Loucy (cell line): ENCODE results near the gene MMS19.
A peak's percentile ranks its signal among the peaks of the same experiment; 100 is the strongest.

Experiments used
- H2AFZ ChIP-seq: fragments of 200-600 bp; sonication (generic); 2 replicates; pipeline ENCODE4 v1.6.0; 2016; ENCODE audit warnings: antibody characterized with exemption, mild to moderate bottlenecking, low read length, moderate library complexity
- H3F3A ChIP-seq: fragments of 200-600 bp; 2 replicates; pipeline ENCODE4 v1.6.0; 2016; ENCODE audit warnings: antibody characterized with exemption, low read depth, mild to moderate bottlenecking
- H3K27me3 ChIP-seq: fragments of 200-600 bp; sonication (generic); 2 replicates; pipeline ENCODE4 v1.6.1; 2014; ENCODE audit warnings: low read length, mild to moderate bottlenecking; ENCODE audit not compliant: insufficient read depth, poor library complexity, severe bottlenecking
- H3K36me3 ChIP-seq: fragments of 200-600 bp; sonication (generic); 2 replicates; pipeline ENCODE4 v1.6.1; 2016; ENCODE audit warnings: low read length; ENCODE audit not compliant: insufficient read depth
- H3K4me1 ChIP-seq: fragments of 200-600 bp; sonication (generic); 2 replicates; pipeline ENCODE4 v1.5.1; 2014; ENCODE audit warnings: low read length, mild to moderate bottlenecking; ENCODE audit not compliant: insufficient read depth, poor library complexity, severe bottlenecking
- H3K4me2 ChIP-seq: fragments of 200-600 bp; sonication (generic); 2 replicates; pipeline ENCODE4 v1.6.0; 2014; ENCODE audit warnings: antibody characterized with exemption, low read length, low read depth, mild to moderate bottlenecking; ENCODE audit not compliant: poor library complexity, severe bottlenecking
- H3K4me3 ChIP-seq: fragments of 200-600 bp; sonication (generic); 2 replicates; pipeline ENCODE4 v1.5.1; 2014; ENCODE audit warnings: low read length, mild to moderate bottlenecking, mixed read lengths; ENCODE audit not compliant: poor library complexity, severe bottlenecking
- H3K79me2 ChIP-seq: fragments of 200-600 bp; sonication (generic); 2 replicates; pipeline ENCODE4 v1.6.1; 2014; ENCODE audit warnings: low read length; ENCODE audit not compliant: insufficient read depth
- H3K9ac ChIP-seq: fragments of 200-600 bp; sonication (generic); 2 replicates; pipeline ENCODE4 v1.6.0; 2014; ENCODE audit warnings: mild to moderate bottlenecking, low read depth, low read length, moderate library complexity; ENCODE audit not compliant: poor library complexity, severe bottlenecking
- H3K9me2 ChIP-seq: fragments of 200-600 bp; sonication (generic); replicated peaks from 2 replicates; pipeline ENCODE4 v1.6.1; 2016; ENCODE audit warnings: low read depth, low read length, mixed read lengths
- H3K9me3 ChIP-seq: fragments of 200-600 bp; sonication (generic); 2 replicates; pipeline ENCODE4 v1.6.1; 2014; ENCODE audit warnings: mild to moderate bottlenecking, antibody characterized with exemption, low read length, low read depth; ENCODE audit not compliant: insufficient read depth
- H4K20me1 ChIP-seq: fragments of 200-600 bp; sonication (generic); 2 replicates; pipeline ENCODE4 v1.6.0; 2014; ENCODE audit warnings: antibody characterized with exemption, low read length, mild to moderate bottlenecking; ENCODE audit not compliant: insufficient read depth, poor library complexity, severe bottlenecking
- EZH2phosphoT487 ChIP-seq: fragments of 200-600 bp; IDR thresholded peaks from 2 replicates; pipeline ENCODE4 v1.6.1; 2018; ENCODE audit warnings: antibody characterized with exemption, mild to moderate bottlenecking, moderate library complexity, borderline replicate concordance
- TF ChIP-seq, protein P1 (sequence below): fragments of 200-600 bp; sonication (generic); conservative IDR thresholded peaks from 2 replicates; pipeline ENCODE4 v1.5.1; 2014; ENCODE audit warnings: mild to moderate bottlenecking, antibody characterized with exemption, low read length

MMS19 gene

DNA sequence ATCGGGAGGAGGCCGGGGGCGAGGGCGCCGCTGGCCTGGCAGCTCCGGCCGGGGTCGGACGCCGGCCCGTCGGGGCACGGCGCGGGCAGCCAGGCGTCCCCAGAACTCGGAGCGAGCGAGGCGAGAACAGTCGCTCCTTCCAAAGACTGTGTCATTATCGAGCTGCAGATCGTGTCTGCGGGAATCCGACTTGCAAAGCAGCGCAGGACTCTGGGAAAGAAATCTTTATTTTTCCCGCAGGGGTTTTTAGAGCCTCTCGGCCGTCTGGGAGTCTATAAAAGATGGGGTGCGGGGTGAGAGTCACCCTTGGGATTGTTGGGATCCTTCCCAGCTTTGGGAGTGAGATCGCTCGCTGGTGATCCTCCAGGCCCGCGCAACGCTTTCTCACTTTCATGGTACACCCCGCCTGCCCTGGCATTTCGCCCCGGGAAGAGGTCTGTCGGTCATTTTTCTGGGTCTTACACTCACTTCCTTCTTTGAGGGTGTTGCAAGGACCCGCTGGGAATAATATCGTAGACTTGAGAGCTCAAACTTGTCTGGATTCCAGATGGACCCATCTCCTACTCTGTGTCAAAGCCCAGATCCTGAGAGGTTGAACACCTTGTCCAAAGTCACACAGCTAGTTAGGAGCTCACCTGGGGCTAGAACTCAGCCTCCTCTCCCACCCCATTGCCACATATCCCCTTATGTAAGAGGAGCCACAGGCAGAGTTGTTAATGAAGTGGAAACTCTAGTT lies 1.5 kb upstream of the MMS19 start:
- TF ChIP-seq, protein P1, sequence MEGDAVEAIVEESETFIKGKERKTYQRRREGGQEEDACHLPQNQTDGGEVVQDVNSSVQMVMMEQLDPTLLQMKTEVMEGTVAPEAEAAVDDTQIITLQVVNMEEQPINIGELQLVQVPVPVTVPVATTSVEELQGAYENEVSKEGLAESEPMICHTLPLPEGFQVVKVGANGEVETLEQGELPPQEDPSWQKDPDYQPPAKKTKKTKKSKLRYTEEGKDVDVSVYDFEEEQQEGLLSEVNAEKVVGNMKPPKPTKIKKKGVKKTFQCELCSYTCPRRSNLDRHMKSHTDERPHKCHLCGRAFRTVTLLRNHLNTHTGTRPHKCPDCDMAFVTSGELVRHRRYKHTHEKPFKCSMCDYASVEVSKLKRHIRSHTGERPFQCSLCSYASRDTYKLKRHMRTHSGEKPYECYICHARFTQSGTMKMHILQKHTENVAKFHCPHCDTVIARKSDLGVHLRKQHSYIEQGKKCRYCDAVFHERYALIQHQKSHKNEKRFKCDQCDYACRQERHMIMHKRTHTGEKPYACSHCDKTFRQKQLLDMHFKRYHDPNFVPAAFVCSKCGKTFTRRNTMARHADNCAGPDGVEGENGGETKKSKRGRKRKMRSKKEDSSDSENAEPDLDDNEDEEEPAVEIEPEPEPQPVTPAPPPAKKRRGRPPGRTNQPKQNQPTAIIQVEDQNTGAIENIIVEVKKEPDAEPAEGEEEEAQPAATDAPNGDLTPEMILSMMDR = no peak
- TF ChIP-seq EZH2phosphoT487 = no peak
- peaks cover 32% of the 10 kb centered on the region for H3K79me2 ChIP-seq

DNA sequence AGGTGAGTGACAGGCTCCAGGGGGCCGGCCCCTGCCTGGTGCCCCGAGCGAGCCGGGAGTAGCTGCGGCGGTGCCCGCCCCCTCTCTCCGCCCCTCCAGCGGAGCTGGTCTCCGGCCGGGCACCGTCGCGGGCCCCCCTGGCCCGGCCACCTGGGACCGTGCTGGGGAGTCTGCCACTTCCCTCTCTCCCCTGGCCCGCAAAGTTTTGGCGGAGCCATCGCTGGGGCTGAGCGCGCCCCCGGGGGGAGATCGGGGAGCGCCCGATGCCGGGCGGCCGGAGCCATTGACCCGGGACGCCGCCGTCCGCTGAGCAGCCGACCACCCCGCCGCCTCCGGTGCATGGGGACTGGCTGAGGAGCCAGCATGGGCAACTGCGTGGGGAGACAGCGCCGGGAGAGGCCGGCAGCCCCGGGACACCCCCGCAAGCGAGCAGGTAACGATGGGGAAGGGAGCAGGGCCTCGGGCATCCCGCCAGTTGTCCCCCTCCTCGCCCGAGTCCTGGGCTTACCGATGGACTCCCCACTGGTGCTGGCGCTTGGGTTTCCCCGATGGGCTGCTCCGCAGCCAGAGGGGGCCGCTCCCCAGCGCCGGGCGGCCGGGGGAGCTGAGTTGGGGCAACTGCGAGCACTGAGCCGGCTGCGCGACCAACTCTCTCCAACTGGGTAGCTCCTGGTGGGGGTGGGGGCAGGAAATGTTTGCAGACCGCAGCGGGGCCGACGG lies 779 bp upstream of the MMS19 start, which contains the start of gene UBTD1:
TSS of gene UBTD1 (plus strand) at position 84 of the 720 bp plus-strand sequence. CDS start at position 364, 280 bp downstream.
- H3K4me3 ChIP-seq = peak within 1 kb of the TSS; percentile 90
- H3K9ac ChIP-seq = peak within 1 kb of the TSS; percentile 86
- peaks cover 37% of the 10 kb centered on the region for H4K20me1 ChIP-seq
- peak within 1 kb of the TSS; percentile 92 for H3K4me2 ChIP-seq
- no peaks in the 10 kb centered on the region for H3K27me3 ChIP-seq
- H3K36me3 ChIP-seq = no peaks in the 10 kb centered on the region
- no peaks in the 10 kb centered on the region for H3F3A ChIP-seq
- peak within 1 kb of the TSS; percentile 95 for H2AFZ ChIP-seq
- no peaks in the 10 kb centered on the region for H3K9me2 ChIP-seq
- H3K79me2 ChIP-seq = peaks cover 39% of the 10 kb centered on the region
- no peaks in the 10 kb centered on the region for H3K9me3 ChIP-seq
- peaks cover 40% of the 10 kb centered on the region for H3K4me1 ChIP-seq
- no peak for TF ChIP-seq EZH2phosphoT487
- TF ChIP-seq, protein P1 = no peak

More for the DNA sequence above, 1.5 kb upstream of the MMS19 start:
- Histone ChIP-seq H3K9ac (peak overlapping the region; percentile 73), H3K9me3 (no peaks in the 10 kb centered on the region), H3K4me3 (peak overlapping the region; percentile 90), H3K27me3 (no peaks in the 10 kb centered on the region), H3K36me3 (no peaks in the 10 kb centered on the region), H2AFZ (peak overlapping the region; percentile 95; the same call in 1 of the 2 replicates), H3K4me1 (peaks cover 33% of the 10 kb centered on the region), H4K20me1 (peaks cover 30% of the 10 kb centered on the region), H3F3A (no peaks in the 10 kb centered on the region), H3K4me2 (peak overlapping the region; percentile 92), H3K9me2 (no peaks in the 10 kb centered on the region)

DNA sequence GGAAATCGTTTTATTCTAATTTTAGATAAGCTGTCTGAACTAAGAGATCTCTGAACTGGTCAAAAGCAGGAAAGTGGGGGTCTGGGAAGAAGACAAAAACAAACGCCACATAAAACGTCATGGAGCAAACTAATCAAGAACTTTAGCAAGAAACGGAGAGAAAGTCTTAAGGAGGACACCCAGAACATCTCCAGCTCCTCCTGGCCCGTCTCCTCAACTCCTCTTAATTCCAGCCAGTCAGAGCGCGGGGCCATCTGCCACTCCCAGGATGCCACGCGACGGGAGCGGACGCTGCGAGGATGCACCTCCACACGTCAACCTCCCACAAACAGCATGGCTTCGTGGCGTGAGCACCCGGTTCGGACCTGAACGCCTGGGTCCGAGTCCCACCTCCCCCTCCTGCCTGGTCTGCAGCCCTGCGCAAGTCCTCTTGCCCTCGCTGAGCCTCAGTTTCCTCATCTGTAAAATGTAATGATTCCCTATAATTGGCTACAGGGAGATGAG lies 598 bp downstream of the MMS19 start:
- Histone ChIP-seq H4K20me1 (peaks cover 44% of the 10 kb centered on the region), H3K36me3 (no peaks in the 10 kb centered on the region), H2AFZ (peak overlapping the region; percentile 84), H3K9me3 (no peaks in the 10 kb centered on the region), H3K79me2 (peaks cover 53% of the 10 kb centered on the region), H3K9ac (peak overlapping the region; percentile 86), H3K4me1 (peaks cover 42% of the 10 kb centered on the region), H3K4me3 (peak overlapping the region; percentile 90), H3K4me2 (peak overlapping the region; percentile 86), H3K9me2 (no peaks in the 10 kb centered on the region), H3F3A (no peaks in the 10 kb centered on the region), H3K27me3 (no peaks in the 10 kb centered on the region)
- TF ChIP-seq, protein P1 = no peak
- no peak for TF ChIP-seq EZH2phosphoT487
